GM21528 (cell line): ENCODE data around the gene GATA2.

Source experiments
- ATAC-seq: cut with Tn5 transposase; IDR thresholded peaks from one replicate; pipeline ENCODE4 v1.9.1; 2021; ENCODE audit warnings: mild to moderate bottlenecking, moderate library complexity; ENCODE audit not compliant: unreplicated experiment, low FRiP score

Gene GATA2

DNA sequence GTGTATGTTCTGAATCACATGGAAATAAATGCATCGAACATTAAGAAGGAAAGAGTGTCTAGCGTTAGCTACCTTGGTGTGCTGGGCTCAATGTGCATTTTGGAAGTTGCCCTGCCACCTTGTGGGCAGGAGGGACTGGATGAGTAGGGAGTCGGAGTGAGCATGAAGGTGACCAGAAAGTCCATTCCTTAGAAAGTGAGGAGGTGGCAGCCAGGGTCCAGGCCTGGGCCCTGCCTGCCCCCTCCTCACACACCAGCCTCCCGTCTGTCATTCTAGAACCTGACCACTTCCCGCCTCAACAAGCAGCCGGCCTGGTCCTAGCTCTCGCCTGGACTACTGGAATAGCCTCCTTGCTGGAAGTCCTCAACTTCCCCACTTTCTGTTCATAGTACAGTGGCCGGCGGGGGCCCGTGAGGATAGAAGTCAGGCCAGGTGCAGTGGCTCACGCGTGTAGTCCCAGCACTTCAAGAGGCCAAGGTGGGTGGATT is 10.2 kb upstream of the GATA2 start:
- no peak for ATAC-seq

DNA sequence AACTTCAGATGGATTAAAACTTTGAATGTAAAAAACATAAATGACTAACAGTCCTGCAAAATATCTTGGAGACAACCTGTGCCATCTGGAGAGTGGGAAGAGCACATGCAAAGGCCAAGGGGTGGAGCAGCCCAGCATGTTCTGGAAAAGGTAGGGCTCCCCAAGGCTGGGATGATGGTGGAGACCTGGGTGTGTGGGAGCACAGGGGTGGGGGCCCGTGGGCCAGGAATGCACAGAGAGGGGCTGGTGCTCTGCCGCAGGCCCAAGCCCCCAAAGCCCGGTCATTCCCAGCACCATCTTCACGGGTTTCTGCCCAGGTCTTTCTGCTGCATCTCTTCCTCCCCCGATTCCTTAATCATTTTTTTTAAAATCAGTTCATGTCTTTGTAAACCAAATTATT is 9.7 kb upstream of the GATA2 start:
- ATAC-seq: no peak

DNA sequence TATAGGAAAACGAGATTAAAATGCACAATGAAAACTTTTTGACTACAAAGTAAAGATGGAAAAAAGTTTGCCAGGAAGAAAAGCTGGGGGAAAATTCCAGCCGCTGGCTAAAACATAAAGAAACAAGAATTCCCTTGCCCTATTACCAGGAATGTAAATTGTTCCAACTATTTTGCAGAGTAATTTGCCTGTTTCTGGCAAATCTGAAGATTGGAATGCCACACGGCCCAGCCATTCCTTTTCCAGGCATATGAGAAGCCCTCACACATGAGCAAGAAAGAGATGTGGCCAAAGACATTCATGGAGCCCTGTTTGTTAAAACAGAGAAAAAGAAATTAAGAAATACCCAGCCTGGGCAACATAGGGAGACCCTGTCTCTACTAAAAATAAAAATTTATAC is 8.4 kb upstream of the GATA2 start:
- ATAC-seq: no peak

DNA sequence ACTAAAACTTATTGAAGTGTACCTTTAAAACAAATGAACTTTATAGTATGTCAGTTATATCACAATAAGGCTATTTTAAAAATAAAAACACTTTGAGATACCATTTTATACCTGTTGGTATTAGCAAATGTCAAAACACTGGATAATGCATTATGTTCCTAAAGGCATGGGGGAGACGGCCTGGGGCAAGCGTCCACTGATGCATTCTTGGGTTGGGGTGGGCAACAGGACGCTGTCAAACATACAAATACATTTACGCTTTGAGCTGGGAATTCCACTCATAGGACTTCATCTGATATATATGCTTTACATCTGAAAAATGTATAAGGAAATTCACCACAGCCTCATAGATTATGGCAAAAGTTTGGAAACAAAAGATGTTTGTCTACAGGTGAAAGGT is 7.6 kb upstream of the GATA2 start:
- ATAC-seq: no peak

DNA sequence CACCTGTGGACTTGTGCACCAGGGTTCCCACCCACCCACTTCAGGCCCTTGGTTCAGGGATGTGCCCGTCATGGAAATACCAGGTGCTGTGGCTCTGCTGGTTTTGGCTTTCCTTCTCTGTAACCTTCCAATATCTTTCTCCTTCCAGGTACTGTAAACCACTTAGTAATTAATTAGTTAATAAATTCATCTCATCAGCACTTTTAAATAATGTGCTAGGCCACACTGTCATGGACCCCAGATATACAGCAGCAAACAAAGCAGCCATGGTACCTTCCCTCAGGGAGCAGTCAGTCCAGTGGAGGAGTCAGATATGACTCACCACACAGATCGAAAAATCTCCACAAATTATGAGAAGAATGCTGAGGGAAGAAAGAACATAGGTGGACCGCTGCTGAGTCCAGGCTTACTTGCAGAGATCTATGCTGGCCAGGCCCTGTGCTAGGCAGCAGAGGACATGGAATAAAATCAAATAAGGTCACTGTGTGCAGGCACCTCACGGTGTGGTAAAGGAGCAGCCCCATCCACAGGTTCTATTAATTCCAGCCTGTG is 6.8 kb upstream of the GATA2 start:
- no peak for ATAC-seq

DNA sequence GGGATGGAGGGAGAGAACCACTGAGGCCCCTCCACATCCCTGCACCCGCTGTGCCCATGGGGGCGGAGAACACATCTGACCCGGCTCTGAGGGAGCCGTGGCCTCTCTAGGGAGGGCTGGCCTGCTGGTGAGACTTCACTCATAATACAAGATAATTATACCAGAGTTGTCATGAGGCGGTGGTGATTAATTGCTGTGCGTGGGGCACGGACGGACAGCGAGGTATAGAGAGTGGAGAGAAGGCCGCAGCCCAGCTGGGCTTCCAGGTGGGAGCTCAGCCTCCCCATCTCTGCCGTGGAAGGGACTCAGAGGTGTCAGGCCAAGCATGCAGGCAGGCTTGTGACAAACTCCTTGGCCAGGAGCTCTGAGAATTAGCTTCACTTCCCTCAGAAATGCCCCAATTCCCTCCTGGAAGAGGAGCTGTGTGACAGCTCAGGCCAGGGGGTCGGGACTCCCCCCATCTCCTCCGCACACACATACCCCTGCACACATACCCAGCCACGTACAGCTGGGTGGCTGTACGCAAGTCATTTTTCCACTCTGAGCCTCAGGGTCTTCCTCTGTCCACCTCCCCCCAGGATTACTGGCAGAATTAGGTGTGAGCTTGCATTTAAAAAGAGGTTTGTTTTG is 6.0 kb upstream of the GATA2 start:
- ATAC-seq: no peak

DNA sequence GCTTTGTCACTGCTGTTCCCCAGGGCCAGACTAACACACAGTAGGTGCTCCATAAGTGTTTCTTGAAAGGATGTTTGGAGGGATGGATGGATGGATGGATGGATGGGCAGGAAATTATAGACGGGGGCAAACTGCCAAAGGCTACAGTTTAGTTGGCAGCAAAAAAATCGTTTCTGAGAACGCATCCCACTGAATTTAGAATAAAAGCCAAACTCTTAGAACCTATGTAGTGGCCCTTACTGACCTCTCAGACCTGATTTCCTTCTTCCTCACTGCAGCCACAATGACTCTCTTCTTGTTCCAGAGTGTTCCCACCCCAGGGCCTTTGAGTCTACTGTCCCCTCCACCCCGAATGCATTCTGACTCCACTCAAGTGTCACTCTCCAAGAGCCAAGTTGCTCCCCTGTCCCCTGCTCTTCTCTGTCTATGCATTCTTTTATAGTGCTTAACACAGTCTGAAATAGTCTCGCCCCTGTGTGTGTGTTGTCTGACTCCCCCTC is 5.2 kb upstream of the GATA2 start:
- no peak for ATAC-seq

DNA sequence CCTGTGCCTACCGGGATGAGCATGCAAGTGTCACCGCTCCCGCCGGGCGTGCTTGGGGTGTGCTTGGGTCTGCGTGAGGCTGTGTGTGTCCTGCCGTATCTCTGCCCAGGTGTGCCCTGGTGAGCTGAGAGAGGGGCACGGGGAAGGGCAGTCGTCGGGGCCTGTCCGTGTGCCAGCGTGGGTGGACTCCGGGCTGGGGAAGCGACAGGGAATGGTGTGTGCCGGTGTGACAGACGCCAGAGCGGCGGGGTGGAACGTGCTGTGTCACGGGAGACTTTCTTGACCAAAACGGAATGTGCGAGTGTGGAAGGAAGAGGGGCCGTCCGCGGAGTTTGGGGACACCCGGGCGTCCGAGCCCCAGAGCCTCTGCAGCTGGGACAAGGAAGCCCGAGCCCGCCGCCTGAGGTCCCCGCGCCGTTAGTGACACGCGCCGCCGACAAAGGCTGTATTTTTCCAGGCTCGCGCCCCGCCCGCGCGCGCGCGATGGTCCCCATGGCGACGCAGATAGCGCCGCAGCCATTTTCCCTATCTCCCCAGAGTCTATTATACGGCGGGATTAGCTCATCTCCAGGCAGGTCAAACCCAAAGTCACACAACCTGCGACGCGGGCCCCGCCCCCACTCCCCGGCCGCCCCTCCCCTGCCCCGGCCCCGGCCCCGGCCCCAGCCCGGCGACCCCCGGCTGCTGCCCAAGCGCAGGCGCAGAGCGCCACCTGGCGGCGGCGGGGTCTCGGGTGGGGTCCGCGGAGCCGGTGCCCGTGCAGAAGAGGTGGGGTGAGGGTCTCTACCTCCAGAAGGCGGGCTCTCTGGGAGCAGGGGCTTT is 4.5 kb upstream of the GATA2 start:
- ATAC-seq: no peak

DNA sequence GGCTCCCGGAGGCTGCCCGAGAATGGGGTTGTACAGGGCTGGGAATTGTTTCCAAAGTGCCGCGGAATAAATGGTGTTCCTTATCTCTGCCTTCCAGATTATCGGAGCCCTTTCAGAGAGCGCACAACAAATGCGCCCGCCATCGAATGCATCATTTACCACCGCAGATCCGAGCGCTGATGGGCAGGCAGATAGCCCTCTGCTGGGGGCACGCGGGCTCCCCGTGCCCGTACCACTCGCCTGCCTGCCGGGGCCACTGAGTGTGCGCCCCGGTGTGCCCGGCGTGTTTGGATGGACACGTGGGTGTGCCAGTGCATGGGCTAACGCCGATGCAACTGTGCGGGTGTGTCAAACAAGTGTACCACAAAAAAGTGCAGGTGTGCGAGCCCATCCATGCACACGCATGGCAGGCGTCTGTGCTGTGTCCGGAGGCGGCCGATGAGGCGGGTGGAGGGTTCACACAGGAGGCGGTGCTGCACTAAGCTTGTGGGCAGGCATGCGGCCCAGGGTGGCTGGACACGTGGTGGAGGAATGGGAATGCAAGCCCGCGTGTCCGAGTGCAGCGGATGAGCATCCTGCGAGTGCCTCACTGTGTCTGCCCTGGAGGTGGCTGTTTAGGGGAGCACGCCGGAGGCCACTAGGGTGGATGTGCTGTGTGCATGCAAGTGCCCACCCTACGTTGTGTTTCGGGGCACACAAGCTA is 3.8 kb upstream of the GATA2 start:
- no peak for ATAC-seq

DNA sequence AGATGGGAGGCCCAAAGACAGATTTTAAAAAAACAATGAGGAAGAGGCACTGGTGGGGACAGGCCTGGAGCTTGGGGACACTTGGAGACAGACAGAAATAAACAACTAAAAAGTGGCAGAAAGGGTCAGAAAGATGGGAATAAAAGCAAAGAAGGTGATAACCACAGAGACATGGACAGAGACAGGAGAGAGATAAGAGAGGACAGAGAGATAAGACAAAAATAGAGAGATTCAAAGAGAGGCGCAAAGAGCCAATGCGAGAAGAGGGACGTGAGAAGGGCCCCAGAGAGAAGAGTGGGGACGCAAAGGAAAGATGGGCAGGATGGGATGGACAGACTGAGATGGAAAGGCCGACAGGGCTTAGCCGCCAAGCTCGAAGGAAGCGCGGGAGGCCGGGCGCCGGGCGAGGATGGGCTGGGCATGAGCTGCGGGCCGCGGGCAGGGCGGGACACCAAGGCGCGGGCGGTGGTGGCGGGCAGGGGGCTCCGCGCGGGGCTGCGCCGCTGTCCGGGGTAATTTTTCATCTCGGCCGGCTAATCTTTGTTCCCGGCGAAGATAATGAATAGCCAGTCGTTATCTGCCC is 3.1 kb upstream of the GATA2 start:
- no peak for ATAC-seq

DNA sequence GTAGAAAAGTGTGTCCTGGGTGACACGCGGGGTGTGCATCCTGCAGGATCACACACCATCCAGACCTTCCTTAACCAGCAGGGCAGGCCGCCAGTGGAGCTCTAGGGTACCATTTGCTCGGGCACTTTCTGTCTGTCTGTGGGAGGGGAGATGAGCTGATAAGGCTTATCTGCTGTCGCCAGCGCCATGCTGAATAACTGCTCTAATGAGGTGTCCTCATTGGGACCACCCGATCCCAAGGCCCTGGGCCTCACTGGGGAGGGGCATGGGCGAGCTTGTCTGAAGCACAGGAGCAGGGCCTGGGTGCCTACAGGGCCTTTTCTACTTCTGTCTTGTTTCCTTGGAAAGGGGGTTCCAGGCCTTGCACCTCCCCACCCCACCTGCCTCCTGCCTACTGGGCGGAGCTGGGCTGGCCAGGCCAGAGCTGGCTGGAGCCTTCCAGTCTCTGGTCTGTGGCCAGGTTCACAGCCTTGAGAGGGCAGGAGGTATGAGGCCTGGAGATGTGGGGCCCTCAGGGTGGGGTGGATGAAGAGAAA is 2.5 kb upstream of the GATA2 start:
- no peak for ATAC-seq

DNA sequence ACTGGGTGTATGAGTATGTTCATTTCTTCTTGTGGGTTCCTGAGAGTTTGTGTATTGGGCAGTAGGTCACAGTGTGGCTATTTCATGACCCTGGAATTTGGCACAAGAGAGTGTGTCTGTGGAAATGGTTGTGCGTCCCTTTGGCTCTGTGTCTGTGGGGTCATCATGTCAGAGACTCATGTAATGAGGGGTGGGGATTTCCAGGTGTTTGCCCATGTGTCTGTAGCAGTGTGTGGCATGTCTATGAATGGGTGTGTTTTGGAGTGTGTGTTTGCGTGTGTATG is 1.3 kb upstream of the GATA2 start:
- ATAC-seq: no peak

DNA sequence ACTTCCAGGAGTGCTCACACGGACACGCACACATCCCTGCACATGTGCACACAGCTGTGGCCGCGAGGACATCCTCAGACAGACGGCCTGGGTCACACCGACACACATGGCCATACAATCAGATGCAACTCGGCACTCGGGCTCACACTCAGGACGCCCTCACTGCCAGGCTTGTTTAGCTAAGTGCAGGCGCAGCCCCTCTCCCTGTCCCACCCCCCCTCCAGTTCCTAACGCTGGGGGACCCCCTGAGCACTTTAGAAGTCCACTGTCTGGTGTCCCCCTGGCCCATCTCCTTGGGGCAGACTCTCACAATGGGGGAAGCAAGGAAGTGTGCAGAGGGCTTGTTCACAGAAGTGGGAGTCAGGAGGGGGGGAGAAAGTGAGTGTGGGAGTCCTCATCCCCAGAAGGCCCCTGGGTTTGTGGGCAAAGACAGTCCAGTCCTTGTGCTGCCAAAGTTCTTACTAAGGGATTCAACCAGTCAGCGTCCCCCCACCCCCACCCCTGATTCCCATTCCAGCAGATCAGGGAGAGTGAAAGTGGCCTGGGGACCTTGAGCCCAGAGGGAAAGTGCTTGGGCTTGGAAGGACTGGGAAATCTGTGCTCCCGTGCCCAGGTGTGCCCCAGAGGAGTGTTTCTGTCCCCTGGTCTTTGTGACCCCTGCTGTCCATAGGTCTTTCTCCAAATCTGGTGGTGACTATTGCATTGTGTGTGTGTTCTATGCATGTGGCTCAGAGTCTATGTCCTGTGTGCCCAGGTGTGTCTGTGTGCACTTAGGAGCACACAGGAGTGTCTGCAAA is 767 bp upstream of the GATA2 start:
- ATAC-seq: no peak

DNA sequence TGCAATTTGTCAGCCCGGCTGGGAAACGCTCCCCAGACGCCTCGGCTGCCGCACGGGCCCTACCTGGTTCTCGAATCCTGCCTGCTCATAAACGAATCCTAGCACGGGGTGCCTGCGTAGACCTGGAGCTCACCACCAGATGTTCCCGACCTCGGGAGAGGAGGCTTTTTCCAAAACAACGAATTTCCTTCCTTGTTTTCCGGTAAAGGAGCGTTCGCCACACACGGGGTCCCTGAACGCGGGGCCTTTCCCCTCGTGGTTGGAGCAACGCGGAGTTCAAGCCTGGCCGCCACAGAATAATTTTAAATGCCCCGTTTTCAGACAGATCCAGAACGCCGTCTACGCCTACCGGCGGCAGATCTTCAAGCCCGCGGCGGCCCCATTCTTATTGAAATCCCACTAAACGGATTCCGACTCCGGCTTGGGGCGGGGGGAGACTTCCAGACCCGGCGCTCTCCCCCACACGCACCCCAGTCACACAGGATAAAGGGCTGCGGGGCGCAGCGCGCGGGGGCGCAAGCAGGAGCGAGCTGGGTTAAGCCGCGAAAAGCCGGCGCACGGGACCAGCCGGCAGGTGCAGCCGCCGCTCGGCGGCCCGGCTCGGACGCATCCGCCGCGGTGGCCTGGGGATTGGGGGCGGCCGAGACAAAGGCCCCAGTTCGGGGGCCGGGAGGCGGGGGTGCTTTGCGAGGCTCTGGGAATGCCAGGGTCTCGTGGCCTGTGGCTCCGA is 895 bp downstream of the GATA2 start:
- no peak for ATAC-seq

DNA sequence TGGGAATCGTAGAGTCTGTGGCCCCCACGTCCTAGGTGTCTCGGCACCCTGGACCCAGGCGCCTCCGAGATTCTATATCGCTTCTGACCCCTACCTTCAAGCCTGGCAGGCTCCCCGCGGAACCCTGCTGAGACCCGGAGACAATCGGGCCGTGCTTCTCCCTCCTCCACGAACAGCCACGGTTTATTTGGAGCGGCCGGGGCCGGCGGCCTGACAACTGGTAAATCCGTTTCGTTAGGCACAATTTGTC is 1.4 kb downstream of the GATA2 start:
- ATAC-seq: no peak

DNA sequence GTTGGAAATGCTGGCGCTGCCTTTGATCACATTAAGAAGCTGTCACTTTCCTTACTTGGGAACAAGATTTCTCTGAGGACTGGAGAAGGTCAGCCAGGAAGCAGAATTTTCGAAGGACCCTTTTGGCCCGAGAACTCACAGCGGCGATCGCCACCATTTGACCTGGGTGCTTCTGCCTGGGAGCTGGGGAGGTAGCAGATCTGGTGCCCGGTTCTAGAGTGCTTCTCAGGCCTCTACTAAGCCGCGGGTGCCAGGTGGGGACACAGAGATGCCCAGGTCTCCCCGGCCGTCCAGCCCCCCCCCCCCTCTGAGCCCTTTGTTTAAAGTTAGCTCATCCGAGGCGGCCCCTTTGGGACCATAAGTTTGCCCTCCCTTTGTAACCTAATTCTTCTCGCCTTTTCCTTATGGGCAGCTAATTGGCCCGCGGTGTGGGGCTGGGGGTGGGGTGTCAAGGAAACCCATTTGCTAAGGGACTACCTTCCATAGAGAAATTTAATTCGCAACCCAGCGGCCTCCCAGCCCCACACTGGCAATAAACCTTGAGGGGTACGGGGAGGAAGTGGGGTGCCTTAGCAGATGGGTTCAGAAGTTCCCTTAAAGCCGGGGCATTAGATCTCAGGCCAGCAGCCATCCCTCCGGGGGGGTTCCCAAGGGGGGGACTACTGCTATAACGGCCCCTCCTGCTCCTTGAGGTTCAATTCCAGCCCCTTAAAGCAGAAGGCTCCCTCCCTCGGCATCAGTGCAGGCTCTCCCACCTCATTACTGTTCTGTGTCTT is 1.9 kb downstream of the GATA2 start:
- no peak for ATAC-seq

DNA sequence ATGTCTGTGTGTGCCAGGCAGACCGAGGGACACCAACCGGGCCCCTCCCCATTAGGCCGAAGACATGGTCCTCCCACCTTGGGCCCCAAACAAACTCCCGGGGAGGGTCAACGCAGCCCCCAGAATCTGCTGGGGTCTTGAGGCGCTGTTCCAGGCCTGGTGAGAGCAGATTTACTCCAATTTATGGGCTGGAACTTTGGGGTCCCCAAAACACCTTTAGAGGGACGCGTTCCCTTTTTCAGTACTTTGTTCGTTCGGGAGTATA is 2.4 kb downstream of the GATA2 start:
- no peak for ATAC-seq

DNA sequence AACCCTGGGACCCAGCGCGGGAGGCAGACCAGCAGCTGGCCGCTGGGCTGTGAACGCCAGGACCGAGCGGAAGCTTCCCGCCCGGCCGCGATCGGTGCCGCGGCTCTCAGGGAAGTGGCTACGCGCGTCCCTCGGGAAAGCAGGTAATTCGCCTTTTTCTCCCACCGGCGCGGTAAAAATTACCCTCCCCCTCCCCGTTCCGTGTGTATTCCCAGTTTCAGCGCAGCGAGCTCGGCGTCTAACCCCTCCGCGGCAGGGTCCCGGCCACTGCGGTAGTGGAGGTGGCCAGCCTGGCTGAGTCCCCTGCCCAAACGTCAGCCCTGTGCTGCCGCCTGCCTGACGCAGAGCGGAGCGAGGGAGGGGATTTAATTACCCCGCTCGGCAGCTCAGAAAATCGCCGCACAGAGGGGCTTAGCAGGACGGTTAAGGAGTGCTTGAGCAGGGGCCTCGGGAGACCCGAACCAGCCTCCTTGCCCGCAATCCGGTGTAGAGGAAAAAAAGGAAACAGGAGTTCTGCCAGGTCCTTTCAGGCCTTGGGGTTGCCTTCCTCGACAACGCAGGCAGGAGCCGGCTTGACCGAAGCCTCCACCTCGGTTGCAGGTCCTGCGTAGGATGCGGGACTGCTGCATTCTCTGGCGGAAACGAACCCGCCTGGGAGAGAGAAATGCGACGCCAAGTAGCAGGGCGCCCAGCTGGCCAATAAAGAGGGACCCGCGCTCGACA is 2.9 kb downstream of the GATA2 start:
- no peak for ATAC-seq

DNA sequence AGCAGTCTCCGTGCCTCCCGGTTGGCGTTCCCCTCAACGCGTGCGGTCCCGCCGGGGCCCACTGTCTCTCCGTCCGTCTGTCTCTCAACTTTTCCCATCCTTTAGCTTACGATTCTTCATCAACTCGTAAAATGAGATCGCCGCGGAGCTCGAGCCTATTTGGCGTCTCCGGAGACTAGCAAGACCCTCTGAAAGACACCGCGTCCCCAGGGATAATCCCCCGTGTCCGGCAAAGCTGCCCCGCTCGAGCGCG is 3.4 kb downstream of the GATA2 start:
- no peak for ATAC-seq
